Lower lobe of right lung (tissue), 2 donors: ENCODE measurements around the gene PLA2G12B. TPM values are rescaled to one million over a fixed set of nuclear protein-coding genes. Genes with fewer than 3 reads are reported as not detected.
"Not testable (repeated sequence)": the region's sequence is repeated elsewhere in the genome, so short reads cannot be mapped to it uniquely, and the experiment has no call there.

Source experiments
- ATAC-seq, 2 donors: fragments of 200-7000 bp; cut with Tn5 transposase; one replicate each; pipeline ENCODE4 v1.9.1; 2020 to 2022; ENCODE audit warnings: mild to moderate bottlenecking in 2 of 2, moderate library complexity in 2 of 2
- DNase-seq: peaks from one replicate; pipeline ENCODE4 v3.0.0-alpha.2; 2020
- H3K27ac ChIP-seq: fragments of 200-600 bp; one replicate; pipeline ENCODE4 v1.8.0; 2022
- H3K27me3 ChIP-seq: fragments of 200-600 bp; one replicate; pipeline ENCODE4 v1.8.0; 2022; ENCODE audit warnings: low read depth
- H3K36me3 ChIP-seq: fragments of 200-600 bp; one replicate; pipeline ENCODE4 v1.8.0; 2022; ENCODE audit warnings: mild to moderate bottlenecking
- H3K4me1 ChIP-seq: fragments of 200-600 bp; one replicate; pipeline ENCODE4 v1.8.0; 2022
- H3K4me3 ChIP-seq: fragments of 200-600 bp; one replicate; pipeline ENCODE4 v1.8.0; 2022; ENCODE audit warnings: mild to moderate bottlenecking
- H3K9me3 ChIP-seq: fragments of 200-600 bp; one replicate; pipeline ENCODE4 v1.8.0; 2022
- intact Hi-C: fragments of 100-400 bp; cut with DNase I; formaldehyde crosslinking; loops from one replicate; pipeline ENCODE4 v1.11.0; 2022
- total RNA-seq: library from RNA; stranded (reverse); fragmentation: NEBNext Ultra II Directional; extraction: Animal tissue kit (Norgen Biotek cat#: 25700); gene quantifications from one replicate; pipeline ENCODE4 v1.2.1, GENCODE V29; 2021
- TF ChIP-seq, protein P1 (sequence below): fragments of 200-600 bp; IDR thresholded peaks from one replicate; pipeline ENCODE4 v1.8.0; 2022; ENCODE audit warnings: antibody characterized with exemption, mild to moderate bottlenecking
- donor health status: DM: no; HTN: yes; CAD: no; lungs with severe emphysema.

The PLA2G12B gene
- total RNA-seq, 1 donor from 2014 or later: 2.0 TPM

DNA sequence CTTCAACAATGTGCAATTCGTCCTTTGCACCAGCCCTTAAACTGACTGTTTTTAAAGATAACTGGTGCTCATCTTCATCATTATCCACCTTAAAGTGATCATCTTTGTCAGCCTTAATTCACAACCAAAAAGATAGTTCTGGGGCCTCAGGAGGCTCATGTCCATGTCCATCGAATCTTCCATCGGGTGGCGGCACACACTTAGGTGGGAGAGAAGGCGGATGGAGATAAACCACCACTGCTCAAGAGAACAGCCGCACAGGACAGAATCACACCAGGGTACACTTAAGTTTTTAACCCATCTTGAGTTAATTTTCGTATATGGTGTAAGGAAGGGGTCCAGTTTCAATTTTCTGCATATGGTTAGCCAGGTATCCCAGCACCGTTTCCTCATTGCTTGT lies 36.3 kb downstream of the PLA2G12B start:
- no peak for ATAC-seq
- Histone ChIP-seq H3K36me3 (no peaks in the 10 kb centered on the region), H3K9me3 (peaks cover 9% of the 10 kb centered on the region), H3K27me3 (no peaks in the 10 kb centered on the region), H3K27ac (no peak overlapping the region), H3K4me3 (no peak overlapping the region), H3K4me1 (no peaks in the 10 kb centered on the region)
- DNase-seq: no peak
- TF ChIP-seq, protein P1, sequence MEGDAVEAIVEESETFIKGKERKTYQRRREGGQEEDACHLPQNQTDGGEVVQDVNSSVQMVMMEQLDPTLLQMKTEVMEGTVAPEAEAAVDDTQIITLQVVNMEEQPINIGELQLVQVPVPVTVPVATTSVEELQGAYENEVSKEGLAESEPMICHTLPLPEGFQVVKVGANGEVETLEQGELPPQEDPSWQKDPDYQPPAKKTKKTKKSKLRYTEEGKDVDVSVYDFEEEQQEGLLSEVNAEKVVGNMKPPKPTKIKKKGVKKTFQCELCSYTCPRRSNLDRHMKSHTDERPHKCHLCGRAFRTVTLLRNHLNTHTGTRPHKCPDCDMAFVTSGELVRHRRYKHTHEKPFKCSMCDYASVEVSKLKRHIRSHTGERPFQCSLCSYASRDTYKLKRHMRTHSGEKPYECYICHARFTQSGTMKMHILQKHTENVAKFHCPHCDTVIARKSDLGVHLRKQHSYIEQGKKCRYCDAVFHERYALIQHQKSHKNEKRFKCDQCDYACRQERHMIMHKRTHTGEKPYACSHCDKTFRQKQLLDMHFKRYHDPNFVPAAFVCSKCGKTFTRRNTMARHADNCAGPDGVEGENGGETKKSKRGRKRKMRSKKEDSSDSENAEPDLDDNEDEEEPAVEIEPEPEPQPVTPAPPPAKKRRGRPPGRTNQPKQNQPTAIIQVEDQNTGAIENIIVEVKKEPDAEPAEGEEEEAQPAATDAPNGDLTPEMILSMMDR: no peak
- intact Hi-C loops: no loop called here

DNA sequence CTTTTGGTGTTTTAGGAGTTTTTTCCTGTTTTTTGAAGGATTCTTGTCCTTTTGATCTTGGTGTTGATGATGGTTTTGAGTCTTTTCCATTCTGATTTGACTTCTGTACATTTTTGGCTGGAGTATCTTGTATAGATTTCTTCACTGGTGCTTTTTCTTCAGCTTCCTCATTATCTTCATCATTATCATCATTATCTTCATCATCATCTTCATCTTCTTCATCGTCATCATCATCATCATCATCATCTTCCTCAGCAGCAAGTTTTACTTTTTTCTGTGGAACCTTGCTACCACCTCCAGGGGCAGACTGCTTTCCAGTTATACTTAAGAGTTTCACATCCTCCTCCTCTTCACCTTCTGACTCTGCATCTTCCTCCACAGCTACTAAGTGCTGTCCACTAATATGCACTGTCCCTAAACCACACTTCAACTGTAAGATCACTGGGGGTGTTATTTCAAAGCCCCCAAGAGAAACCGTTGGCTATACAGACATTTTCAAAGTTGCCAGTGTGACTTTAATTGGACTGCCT lies 36.7 kb downstream of the PLA2G12B start:
- H3K9me3 ChIP-seq, intact Hi-C loops, H3K4me3 ChIP-seq, ATAC-seq, H3K27me3 ChIP-seq, H3K4me1 ChIP-seq, DNase-seq, H3K27ac ChIP-seq, H3K36me3 ChIP-seq: not testable (repeated sequence)

DNA sequence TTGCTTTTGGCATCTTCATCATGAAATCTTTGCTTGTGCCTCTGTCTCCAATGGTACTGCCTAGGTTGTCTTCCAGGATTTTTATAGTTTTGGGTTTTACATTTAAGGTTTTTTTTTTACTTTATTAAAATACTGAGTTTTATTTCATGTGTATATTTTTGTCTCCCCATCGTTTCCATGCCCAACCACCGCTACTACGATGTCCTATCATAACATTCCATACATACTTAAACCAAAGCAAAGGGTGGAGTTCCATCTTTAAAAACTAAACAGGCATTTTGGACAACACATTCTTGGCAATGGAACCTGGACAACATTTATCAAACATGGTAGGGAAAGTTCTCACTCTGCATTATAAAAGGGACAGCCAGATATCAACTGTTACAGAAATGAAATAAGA lies 37.4 kb downstream of the PLA2G12B start:
- ATAC-seq, H3K4me1 ChIP-seq, H3K36me3 ChIP-seq, H3K27ac ChIP-seq, H3K9me3 ChIP-seq, H3K27me3 ChIP-seq, intact Hi-C loops, H3K4me3 ChIP-seq, DNase-seq: not testable (repeated sequence)

DNA sequence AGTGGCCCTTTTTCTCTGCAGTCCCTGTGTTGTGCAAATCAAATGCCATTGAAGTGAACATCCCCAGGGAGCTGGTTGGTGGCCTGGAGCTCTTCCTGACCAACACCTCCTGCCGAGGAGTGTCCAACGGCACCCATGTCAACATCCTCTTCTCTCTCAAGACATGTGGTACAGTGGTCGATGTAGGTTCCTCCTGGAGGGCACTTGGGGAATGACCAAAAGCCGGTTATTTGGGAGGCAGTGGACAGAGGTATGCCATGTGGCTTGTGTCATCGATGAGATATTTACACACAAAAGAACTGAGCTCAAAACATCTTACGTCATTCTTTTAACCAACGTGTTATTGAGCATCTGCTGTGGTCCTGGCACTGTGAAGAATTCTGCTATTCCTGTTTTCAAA lies 41.3 kb downstream of the PLA2G12B start:
- Histone ChIP-seq H3K9me3 (no peaks in the 10 kb centered on the region), H3K4me3 (no peak overlapping the region), H3K4me1 (no peaks in the 10 kb centered on the region), H3K27me3 (no peaks in the 10 kb centered on the region), H3K27ac (no peak overlapping the region), H3K36me3 (no peaks in the 10 kb centered on the region)
- DNase-seq (no peak), ATAC-seq (no peak)
- intact Hi-C loops: no loop called here
- TF ChIP-seq, protein P1: no peak

DNA sequence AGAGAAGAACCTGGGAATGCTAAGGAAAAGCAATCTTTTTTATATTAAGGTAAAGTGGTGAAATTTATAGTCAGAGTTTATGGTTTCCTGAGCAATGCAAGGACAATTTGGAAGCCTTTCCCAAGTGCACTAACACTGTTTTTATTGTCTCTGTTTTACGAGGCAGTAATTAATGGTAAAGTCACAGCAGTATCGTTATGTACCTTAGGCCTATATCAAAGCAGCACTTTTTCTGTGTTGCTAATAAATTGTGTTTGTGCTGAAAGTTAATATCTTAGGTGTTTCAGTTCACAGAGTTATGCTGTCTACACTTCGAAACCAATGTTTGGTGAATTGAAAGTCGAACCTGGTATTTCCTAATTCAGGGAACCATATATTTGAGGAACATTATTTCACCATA lies 41.9 kb downstream of the PLA2G12B start:
- ATAC-seq (no peak), DNase-seq (no peak)
- no peaks in the 10 kb centered on the region for H3K9me3 ChIP-seq
- TF ChIP-seq, protein P1: no peak
- H3K27ac ChIP-seq: no peak overlapping the region
- H3K36me3 ChIP-seq: no peaks in the 10 kb centered on the region
- no peak overlapping the region for H3K4me3 ChIP-seq
- no peaks in the 10 kb centered on the region for H3K27me3 ChIP-seq
- intact Hi-C loops: no loop called here
- H3K4me1 ChIP-seq: no peaks in the 10 kb centered on the region

DNA sequence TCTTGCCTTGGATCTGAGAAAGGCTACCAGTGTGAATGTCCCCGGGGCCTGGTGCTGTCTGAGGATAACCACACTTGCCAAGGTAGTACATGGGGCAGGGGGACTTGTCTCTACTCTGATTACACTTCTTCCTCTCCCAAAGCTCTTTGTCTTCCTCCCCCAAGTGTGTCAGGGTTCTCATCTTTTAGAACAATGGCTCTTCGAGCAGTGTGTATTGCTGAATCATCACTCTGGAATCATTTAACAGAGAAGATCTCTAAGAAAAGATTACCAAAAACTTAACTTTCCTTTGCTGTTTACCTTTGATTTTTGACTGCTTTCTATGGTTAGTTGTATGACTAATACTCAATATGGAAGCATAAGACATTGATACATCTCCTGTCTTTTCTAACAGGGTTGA lies 42.8 kb downstream of the PLA2G12B start:
- TF ChIP-seq, protein P1: no peak
- Histone ChIP-seq H3K9me3 (no peaks in the 10 kb centered on the region), H3K36me3 (no peaks in the 10 kb centered on the region), H3K27me3 (no peaks in the 10 kb centered on the region), H3K4me1 (no peaks in the 10 kb centered on the region), H3K27ac (no peak overlapping the region), H3K4me3 (no peak overlapping the region)
- intact Hi-C loops: no loop called here
- DNase-seq (no peak), ATAC-seq (no peak)

DNA sequence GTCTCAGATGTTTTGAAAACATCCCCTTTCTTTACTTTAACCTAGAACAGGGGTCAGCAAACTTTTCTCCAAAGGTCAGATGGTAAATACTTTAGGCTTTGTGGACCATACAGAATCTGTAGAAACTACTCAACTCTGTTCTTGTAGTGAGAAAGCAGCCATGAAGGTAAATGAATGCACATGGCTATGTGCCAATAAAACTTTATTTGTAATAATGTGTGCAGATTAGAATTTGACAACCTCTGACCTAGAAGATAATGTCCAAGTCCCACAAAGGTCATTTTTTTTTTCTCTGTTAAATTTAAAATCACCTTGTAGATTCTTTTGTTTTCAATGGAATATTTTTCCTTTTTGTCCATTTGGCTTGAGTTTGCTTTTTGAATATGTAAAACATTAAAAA lies 43.9 kb downstream of the PLA2G12B start:
- DNase-seq: no peak
- no peak for ATAC-seq
- Histone ChIP-seq H3K27me3 (no peaks in the 10 kb centered on the region), H3K4me3 (no peak overlapping the region), H3K27ac (no peak overlapping the region), H3K36me3 (no peaks in the 10 kb centered on the region), H3K4me1 (no peaks in the 10 kb centered on the region), H3K9me3 (no peaks in the 10 kb centered on the region)
- TF ChIP-seq, protein P1: no peak
- intact Hi-C loops: no loop called here
